Measurements from ENCODE around the gene HDLBP.

GRCh38 chr2:241207641-241208040, 107.8 kb downstream of the HDLBP start:
- TF ChIP-seq KDM1A (IDR thresholded peaks at IDR 0.05; ENCODE audit: borderline replicate concordance) (no peak), CEBPB (IDR thresholded peaks at IDR 0.05; ENCODE audit: borderline replicate concordance in 1 of 2, low read depth in 2 of 2, low read length in 2 of 2) (no peak), EP300 (IDR thresholded peaks at IDR 0.05; ENCODE audit: borderline replicate concordance in 1 of 2, control insufficient read depth in 1 of 2, low read depth in 2 of 2, low read length in 2 of 2) (no peak), NR2C2 (IDR thresholded peaks at IDR 0.05; ENCODE audit: borderline replicate concordance, control insufficient read depth, insufficient read length, low read depth) (no peak), POLR2A (IDR thresholded peaks at IDR 0.05; ENCODE audit: low read depth, low read length) (no peak), DPF2 (IDR thresholded peaks at IDR 0.05) (no peak), SIN3A (IDR thresholded peaks at IDR 0.05; ENCODE audit: low read depth, low read length) (no peak), SMC3 (IDR thresholded peaks at IDR 0.05; ENCODE audit: borderline replicate concordance, low read length) (no peak)
- TF ChIP-seq, protein P1, sequence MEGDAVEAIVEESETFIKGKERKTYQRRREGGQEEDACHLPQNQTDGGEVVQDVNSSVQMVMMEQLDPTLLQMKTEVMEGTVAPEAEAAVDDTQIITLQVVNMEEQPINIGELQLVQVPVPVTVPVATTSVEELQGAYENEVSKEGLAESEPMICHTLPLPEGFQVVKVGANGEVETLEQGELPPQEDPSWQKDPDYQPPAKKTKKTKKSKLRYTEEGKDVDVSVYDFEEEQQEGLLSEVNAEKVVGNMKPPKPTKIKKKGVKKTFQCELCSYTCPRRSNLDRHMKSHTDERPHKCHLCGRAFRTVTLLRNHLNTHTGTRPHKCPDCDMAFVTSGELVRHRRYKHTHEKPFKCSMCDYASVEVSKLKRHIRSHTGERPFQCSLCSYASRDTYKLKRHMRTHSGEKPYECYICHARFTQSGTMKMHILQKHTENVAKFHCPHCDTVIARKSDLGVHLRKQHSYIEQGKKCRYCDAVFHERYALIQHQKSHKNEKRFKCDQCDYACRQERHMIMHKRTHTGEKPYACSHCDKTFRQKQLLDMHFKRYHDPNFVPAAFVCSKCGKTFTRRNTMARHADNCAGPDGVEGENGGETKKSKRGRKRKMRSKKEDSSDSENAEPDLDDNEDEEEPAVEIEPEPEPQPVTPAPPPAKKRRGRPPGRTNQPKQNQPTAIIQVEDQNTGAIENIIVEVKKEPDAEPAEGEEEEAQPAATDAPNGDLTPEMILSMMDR (IDR thresholded peaks at IDR 0.05 in 2 of 3, conservative IDR thresholded peaks at IDR 0.05 in 1 of 3; ENCODE audit: control insufficient read depth in 2 of 3, extremely low read depth in 1 of 3, insufficient read depth in 1 of 3, low read depth in 3 of 3, low read length in 3 of 3): no peak
- TF ChIP-seq, protein P2, sequence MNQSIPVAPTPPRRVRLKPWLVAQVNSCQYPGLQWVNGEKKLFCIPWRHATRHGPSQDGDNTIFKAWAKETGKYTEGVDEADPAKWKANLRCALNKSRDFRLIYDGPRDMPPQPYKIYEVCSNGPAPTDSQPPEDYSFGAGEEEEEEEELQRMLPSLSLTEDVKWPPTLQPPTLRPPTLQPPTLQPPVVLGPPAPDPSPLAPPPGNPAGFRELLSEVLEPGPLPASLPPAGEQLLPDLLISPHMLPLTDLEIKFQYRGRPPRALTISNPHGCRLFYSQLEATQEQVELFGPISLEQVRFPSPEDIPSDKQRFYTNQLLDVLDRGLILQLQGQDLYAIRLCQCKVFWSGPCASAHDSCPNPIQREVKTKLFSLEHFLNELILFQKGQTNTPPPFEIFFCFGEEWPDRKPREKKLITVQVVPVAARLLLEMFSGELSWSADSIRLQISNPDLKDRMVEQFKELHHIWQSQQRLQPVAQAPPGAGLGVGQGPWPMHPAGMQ (IDR thresholded peaks at IDR 0.05; ENCODE audit: borderline replicate concordance): no peak
- TF ChIP-seq, protein P3, sequence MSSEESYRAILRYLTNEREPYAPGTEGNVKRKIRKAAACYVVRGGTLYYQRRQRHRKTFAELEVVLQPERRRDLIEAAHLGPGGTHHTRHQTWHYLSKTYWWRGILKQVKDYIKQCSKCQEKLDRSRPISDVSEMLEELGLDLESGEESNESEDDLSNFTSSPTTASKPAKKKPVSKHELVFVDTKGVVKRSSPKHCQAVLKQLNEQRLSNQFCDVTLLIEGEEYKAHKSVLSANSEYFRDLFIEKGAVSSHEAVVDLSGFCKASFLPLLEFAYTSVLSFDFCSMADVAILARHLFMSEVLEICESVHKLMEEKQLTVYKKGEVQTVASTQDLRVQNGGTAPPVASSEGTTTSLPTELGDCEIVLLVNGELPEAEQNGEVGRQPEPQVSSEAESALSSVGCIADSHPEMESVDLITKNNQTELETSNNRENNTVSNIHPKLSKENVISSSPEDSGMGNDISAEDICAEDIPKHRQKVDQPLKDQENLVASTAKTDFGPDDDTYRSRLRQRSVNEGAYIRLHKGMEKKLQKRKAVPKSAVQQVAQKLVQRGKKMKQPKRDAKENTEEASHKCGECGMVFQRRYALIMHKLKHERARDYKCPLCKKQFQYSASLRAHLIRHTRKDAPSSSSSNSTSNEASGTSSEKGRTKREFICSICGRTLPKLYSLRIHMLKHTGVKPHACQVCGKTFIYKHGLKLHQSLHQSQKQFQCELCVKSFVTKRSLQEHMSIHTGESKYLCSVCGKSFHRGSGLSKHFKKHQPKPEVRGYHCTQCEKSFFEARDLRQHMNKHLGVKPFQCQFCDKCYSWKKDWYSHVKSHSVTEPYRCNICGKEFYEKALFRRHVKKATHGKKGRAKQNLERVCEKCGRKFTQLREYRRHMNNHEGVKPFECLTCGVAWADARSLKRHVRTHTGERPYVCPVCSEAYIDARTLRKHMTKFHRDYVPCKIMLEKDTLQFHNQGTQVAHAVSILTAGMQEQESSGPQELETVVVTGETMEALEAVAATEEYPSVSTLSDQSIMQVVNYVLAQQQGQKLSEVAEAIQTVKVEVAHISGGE (CRISPR knock-in tag; IDR thresholded peaks at IDR 0.05): no peak

All from GM12878 (cell line).